LoVo (cell line): ENCODE measurements around the gene DIP2B.

ENCODE experiments used
- DNase-seq: peaks from one replicate; pipeline ENCODE4 v3.0.0-alpha.2; 2016; ENCODE audit warnings: low spot score

Gene DIP2B

DNA sequence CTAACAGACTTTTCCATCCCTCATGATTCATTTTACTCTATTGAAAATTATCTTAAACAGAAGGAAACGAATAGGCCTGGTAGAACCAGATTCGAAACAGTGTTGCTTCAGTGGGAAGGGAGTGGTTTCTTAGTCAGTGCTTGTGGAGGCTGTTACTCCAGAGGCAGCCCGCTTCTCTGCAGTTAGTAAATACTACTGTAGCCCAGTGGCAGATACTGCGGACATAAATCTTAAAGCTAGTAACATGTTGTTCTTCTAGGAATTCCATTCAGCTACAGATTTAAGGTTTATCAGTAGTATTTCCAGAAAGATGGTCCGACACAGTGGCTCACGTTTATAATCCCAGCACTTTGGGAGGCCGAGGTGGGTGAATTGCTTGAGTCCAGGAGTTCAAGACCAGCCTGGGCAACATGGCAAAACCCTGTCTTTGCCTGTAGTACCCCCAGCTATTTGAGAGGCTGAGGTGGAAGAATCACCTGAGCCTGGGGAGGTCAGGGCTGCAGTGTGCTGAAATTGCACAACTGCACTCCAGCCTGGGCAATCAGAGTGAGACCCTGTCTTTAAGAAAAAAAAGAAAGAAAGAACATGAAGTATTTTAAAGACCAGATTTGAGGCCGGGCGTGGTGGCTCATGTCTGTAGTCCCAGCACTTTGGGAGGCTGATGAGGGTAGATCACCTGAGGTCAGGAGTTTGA is 45.9 kb downstream of the DIP2B start:
- DNase-seq, result no peak

DNA sequence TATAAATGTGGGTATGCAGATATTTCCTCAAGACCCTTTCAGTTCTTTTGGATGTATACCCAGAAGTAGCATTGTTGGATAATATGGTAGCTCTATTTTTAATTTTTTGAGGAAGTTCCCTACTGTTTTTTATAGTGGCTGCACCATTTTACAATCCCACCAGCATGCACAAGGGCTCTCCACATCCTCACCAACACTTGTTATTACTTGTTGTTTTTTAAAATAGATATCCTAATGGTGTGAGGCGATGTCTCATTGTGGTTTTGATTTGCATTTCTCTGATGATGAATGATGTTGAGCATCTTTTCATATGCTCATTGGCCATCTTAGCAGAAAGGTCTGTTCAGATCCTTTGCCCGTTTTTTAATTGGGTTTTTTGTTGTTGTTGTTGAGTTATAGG is 47.1 kb downstream of the DIP2B start:
- no peak for DNase-seq

DNA sequence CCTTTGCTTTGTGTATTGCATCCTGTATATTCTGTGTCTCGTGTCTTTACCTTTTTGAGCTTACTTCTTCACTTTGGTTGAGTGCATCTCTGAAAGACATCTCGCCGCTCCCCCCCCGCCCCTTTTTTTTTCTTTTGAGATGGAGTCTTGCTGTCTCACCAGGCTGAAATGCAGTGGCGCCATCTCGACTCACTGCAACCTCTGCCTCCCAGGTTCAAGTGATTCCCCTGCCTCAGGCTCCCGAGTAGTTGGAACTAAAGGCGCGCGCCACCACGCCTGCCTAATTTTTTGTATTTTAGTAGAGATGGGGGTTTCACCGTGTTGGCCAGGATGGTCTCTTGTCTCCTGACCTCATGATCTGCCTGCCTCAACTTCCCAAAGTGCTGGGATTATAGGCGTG is 49.9 kb downstream of the DIP2B start:
- no peak for DNase-seq

DNA sequence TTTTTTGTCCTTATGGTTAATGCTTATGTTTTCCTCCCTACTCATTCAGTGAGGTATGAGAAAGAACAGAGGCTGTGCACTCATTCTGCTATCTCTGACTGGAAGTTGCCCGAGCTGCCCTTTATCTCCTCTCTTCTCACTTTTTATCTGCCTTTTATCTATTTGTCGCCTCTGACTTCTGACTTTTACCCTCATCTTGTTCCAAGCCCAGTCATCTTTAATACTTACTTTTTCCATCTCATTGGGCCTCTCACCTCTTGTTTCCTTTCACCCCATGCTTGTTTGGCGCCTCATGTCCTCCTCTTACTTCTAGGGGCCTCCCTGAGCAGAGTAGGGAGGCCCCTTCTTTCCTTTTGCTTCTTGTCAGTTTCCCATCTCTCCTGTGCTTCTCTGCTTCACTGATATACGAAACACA is 50.7 kb downstream of the DIP2B start:
- DNase-seq, result no peak

DNA sequence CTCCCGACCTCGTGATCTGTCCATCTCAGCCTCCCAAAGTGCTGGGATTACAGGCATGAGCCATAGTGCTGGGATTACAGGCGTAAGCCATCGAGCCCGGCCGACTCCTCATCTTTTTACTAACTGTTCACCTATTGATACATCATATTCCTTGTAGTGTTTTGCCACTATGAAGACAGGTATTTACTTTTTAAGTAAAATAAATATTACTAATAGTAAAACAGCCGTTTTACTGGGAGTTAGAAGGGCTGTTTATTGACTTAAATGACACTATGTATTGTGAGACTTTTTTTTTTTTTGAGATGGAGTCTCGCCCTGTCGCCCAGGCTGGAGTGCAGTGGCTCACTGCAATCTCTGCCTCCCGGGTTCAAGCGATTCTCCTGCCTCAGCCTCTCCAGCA is 51.5 kb downstream of the DIP2B start:
- no peak for DNase-seq

DNA sequence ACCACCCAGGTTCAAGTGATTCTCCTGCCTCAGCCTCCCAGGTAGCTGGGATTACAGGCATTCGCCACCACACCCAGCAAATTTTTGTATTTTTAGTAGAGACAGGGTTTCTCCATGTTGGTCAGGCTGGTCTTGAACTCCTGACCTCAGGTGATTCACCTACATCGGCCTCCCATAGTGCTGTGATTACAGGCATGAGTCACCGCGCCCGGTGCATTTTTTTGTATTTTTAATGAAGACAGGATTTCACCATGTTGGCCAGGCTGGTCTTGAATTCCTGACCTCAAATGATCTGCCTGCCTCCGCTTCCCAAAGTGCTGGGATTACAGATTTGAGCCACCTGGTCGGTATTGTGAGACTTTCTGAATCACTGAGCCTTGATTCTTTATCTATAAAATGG is 52.0 kb downstream of the DIP2B start:
- DNase-seq, result peak; percentile 27

DNA sequence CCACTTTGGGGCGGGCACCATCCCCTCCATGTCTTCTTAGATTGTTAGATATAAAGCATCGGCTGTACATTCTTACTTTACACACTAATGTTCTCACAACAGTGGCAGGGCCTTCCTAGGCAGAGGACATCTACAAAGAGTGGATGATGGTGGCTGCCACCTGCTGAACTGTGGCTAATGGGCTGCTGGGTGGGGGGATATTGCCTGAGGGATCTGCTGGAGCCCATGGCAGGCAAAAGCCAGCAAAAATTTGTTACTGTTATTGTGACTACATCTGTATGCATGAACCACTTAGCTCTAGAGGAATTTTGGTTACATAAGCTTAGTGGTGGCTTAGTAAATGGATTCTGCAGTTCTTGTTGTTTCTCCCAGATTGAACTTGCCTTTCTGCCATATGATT is 52.6 kb downstream of the DIP2B start:
- DNase-seq, result no peak

DNA sequence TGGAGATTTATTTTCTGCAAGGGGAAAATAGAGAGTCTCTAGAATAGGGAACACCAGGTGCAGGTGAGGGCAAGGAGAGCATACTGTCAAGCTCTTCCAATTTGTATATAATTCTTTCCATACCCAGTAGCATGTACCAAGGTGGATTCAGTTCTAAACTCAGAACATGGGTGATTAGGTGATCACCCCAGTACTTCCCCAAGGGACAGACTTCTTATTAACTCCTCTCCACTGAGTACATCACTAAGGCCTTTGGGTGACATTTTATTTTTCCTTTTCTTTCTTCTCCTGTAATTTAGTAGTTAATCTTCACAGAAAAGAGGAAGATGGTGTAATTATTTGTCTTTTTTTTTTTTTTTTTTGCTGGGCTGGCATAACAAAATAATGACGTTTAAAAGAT is 54.2 kb downstream of the DIP2B start:
- no peak for DNase-seq

GRCh38 chr12:50562520-50563433 is 58.0 kb downstream of the DIP2B start:
- DNase-seq, result no peak

- DNase-seq, result no peak
Observed at GRCh38 chr12:50563434-50563787, 58.6 kb downstream of the DIP2B start.

DNA sequence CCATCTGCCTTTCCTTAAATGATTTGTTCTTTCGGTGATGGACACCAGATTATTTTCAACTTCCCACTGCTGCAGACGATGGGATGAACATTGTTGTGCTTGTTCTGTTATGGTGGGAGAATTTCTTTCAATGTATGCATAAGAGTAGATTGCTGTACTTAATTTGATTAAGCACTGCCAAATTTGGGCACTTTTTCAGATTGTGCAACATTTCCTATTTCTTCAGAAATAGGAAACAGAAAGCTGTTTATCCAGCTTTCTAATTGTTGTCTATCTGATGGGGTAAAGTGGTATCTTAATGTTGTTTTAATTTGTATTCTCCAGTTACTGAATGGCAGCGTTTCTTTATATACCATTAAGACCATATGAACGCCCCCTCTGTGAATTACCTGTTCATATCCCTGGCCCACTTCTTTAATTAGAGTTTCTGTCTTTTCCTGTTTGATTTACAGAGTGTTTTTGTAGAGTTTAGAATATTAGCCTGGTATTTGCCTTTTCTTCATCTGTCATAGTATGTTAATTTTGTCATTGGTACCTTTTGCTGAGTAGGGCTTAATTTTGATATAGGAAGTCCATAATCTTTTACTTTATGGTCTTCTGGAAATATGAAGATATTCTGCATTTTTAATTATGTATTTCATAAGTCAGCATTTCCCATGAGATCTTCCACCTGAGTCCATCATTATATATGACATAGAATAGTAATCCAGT is 59.6 kb downstream of the DIP2B start:
- no peak for DNase-seq

GRCh38 chr12:50564948-50565297 is 60.1 kb downstream of the DIP2B start:
- no peak for DNase-seq

GRCh38 chr12:50566066-50566465 is 61.3 kb downstream of the DIP2B start:
- DNase-seq, result no peak

DNA sequence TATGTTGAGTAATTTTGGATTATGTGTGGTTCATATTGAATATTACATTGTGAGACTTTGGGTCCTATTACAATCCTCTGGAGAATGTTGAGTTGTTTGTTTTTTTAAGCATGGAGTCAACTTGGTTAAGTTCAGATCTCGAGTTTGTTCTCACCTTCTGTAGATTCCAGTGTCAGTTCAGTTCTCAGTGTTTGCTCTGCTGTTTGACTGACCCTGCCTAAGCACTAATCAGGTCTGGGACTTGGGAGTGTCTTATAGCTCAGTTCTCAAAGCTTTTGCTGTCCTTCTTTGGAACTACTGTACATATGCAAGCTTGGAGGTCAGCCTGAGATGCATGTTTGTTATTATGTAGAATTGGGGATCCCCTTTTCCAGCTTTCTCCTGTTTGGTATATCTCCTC is 63.1 kb downstream of the DIP2B start:
- DNase-seq, result no peak

- DNase-seq, result no peak
Observed at GRCh38 chr12:50568338-50569091, 63.7 kb downstream of the DIP2B start.

DNA sequence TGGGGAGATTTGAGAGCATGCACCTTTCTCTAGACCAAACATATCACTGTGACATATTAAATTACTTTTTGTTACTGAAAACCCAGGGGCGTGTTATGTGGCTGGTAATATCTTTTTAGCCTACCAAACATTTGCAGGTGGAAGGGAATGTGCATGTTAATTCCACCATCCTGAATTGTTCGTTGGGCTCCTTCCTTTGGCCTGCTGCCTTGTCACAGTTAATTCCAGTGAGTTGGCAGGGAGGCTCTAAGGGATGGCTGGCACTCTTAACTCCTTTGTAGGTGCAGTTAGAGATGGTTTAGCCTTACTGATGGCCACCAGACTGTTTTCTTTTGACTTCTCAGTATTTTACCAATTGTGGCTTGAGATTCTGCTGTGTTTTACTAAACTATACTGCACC is 64.5 kb downstream of the DIP2B start:
- DNase-seq, result no peak

- no peak for DNase-seq
Observed at GRCh38 chr12:50569876-50570275, 65.1 kb downstream of the DIP2B start.

DNA sequence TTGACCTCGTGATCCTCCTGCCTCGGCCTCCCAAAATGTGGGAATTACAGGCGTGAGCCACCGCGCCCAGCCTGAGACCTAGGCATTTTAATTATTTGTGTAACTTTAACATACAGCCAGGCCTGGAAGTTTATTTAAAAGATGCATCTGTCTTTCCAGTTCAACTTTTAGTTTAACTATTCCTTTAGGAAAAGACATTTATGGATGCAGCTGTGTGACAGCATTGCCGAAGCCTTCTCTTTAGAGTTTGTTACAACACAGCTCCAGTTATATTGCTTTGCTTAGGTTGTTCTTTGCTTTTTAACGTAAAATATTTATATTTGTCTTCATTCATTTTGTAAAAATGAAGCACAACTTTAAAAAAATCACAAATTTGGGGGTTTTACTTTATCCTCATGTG is 67.0 kb downstream of the DIP2B start:
- DNase-seq, result no peak

DNA sequence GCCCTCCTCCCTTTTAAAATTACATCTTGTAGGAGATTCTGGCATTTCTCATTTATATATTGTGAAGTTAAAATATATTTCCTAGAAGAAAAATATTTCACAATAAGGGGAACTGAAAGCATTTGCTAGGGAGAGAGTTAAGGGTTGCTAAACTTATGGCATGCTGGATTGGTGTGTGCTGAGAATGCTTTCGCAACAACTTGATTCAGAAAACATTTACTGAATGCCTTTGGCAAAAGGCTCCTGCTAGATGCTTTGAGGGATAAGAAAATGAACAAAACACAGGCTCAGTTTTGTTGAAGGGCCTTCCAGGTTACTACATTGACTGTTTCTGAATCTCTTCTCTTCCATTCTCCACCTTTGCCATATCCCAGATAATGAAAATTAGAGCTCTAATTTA is 67.5 kb downstream of the DIP2B start:
- DNase-seq, result no peak

DNA sequence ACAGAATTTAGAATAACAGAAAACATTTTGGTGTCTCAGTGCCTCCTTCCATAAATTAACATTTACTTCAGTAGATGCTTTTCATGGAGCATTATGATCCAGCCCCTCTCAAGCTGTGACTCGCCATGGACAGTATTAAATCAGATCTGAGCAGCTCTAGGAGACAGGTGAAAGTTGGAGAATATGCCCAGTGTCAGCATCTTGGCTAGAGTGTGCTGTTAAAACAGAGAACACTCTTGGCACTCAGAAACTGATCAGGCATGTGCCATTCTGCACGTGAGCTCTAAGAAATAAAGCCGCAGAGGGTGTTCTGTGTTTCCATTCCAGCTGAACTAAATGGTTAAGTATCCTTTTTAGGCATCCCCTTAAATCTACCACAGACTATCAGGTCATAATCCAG is 68.0 kb downstream of the DIP2B start:
- DNase-seq, result no peak

GRCh38 chr12:50573271-50573670 is 68.5 kb downstream of the DIP2B start:
- no peak for DNase-seq

DNA sequence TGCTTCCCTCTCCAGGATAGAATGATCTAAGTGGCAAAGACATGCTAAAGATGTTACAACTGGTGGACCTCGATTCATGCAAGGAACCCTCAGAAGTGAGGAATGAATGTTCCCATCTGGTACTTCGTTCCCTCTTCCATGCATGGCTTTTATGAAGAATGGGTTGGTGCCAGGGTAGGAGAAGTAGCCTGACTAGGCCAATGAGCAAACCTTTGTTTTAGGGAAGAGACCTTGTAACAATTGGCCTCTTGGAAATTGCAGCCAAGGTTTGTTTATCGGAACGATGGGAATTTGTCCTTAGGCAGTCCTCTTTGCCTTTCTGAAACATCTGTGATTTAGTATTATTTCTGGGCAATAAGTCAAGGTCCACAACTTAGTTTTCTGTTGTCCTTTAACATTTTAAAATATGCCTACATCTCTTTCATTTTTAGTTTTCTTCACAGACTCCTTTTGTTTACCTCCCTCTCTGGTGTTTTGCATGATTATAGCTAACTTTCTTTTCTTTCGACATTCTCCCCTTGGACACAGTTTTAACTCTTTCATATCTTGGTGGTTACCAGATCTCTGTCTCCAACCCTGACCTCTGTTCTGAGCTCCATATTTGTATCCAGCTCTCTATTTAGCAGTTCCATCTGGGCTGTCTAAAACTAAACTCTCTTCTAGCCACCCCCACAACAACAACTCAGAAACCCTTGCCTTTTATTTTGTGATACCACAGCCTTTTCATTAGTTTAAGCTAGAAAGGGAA is 70.0 kb downstream of the DIP2B start:
- DNase-seq, result no peak
